ENCODE measurements around the gene NEK9. TPM values are rescaled to one million over a fixed set of nuclear protein-coding genes. Genes with fewer than 3 reads are reported as not detected.

NEK9 gene
- total RNA-seq, 1 experiment from 2014 or later, result 40.7 TPM

- H3K27me3 ChIP-seq (ENCODE audit: control insufficient read depth, insufficient read depth, low read length), result no peaks in the 10 kb centered on the region
- CTCF ChIA-PET, result no interaction called here
- H3K4me1 ChIP-seq (ENCODE audit: control insufficient read depth, insufficient read depth, low read length), result no peaks in the 10 kb centered on the region; the same call in 1 of the 2 replicates
- H3K27ac ChIP-seq (ENCODE audit: low read length), result no peak overlapping the region
- H3K36me3 ChIP-seq (ENCODE audit: control insufficient read depth, insufficient read depth, low read length), result no peaks in the 10 kb centered on the region; the same call in 1 of the 2 replicates
- ATAC-seq, result no peak
- BruUV-seq (replicated peaks), result no TSS peak
- no peak for TF ChIP-seq TCF7L2 (IDR thresholded peaks at IDR 0.05; ENCODE audit: low read depth, low read length)
- no peak for TF ChIP-seq REST (IDR thresholded peaks at IDR 0.05; ENCODE audit: insufficient read depth in 1 of 2, low read depth in 2 of 2, low read length in 1 of 2)
- TF ChIP-seq CTCF (IDR thresholded peaks at IDR 0.05), result no peak
- no peak for TF ChIP-seq POLR2AphosphoS5 (IDR thresholded peaks at IDR 0.05; ENCODE audit: low read depth, low read length)
- in situ Hi-C loops (cut with HindIII; ENCODE audit: low pct_unique_long_range_greater_than_20kb, low sequenced_read_pairs) (no loop called here), intact Hi-C loops (cut with micrococcal nuclease; ENCODE audit: unreplicated experiment) (loop anchor here (2.0 to 10.0 kb wide), 2 partner anchors 169 to 351 kb away; no protein-coding TSS in a partner anchor)
- no peak for DNase-seq (ENCODE audit: low read depth, low spot score)
- POLR2A ChIA-PET, result no interaction called here
- no peaks in the 10 kb centered on the region for H3K9me3 ChIP-seq (ENCODE audit: control insufficient read depth, insufficient read depth, low read depth, low read length)
- no peak overlapping the region for H3K4me3 ChIP-seq (ENCODE audit: low read depth in 2 of 2, low read length in 2 of 2)
These were observed 6.7 kb upstream of the NEK9 start for GRCh38 chr14:75133597-75133996.

- peaks cover 4% of the 10 kb centered on the region; the same call in 1 of the 2 replicates for H3K36me3 ChIP-seq (ENCODE audit: control insufficient read depth, insufficient read depth, low read length)
- BruUV-seq (replicated peaks), result TSS peak; percentile 79
- CTCF ChIA-PET, result interaction anchor here (0.6 to 0.7 kb wide), 3 partner anchors 128 to 429 kb away, joined by 5 to 15 read pairs (median 5); no protein-coding TSS in a partner anchor
- TF ChIP-seq POLR2AphosphoS5 (IDR thresholded peaks at IDR 0.05; ENCODE audit: low read depth, low read length) (no peak), REST (IDR thresholded peaks at IDR 0.05; ENCODE audit: insufficient read depth in 1 of 2, low read depth in 2 of 2, low read length in 1 of 2) (no peak), SIN3A (IDR thresholded peaks at IDR 0.05; ENCODE audit: borderline replicate concordance, insufficient read depth, low read depth, low read length) (no peak), CTCF (IDR thresholded peaks at IDR 0.05) (peak; percentile 56; the same call in 1 of the 2 replicates)
- H3K4me3 ChIP-seq (ENCODE audit: low read depth in 2 of 2, low read length in 2 of 2), result no peak overlapping the region
- in situ Hi-C loops (cut with HindIII; ENCODE audit: low pct_unique_long_range_greater_than_20kb, low sequenced_read_pairs) (no loop called here), intact Hi-C loops (cut with micrococcal nuclease; ENCODE audit: unreplicated experiment) (loop anchor here (2.0 to 10.0 kb wide), 2 partner anchors 170 to 352 kb away; no protein-coding TSS in a partner anchor)
- peak; percentile 55 for DNase-seq (ENCODE audit: low read depth, low spot score)
- H3K27ac ChIP-seq (ENCODE audit: low read length), result no peak overlapping the region
- ATAC-seq, result peak; percentile 92
- no peaks in the 10 kb centered on the region for H3K9me3 ChIP-seq (ENCODE audit: control insufficient read depth, insufficient read depth, low read depth, low read length)
- no peaks in the 10 kb centered on the region for H3K27me3 ChIP-seq (ENCODE audit: control insufficient read depth, insufficient read depth, low read length)
- H3K4me1 ChIP-seq (ENCODE audit: control insufficient read depth, insufficient read depth, low read length), result peaks cover 4% of the 10 kb centered on the region; the same call in 1 of the 2 replicates
- POLR2A ChIA-PET, result no interaction called here
These were observed 5.7 kb upstream of the NEK9 start for GRCh38 chr14:75132382-75133086.
